SU-DHL-6 (cell line): Measurements from ENCODE around the gene INSC.

Experiments used
- H2AFZ ChIP-seq: fragments of 200-600 bp; sonication (generic); 2 replicates; pipeline ENCODE4 v1.6.1; 2014; ENCODE audit warnings: low read depth, mild to moderate bottlenecking, moderate library complexity, mixed read lengths, antibody characterized with exemption, low read length; ENCODE audit not compliant: severe bottlenecking
- H3F3A ChIP-seq: fragments of 200-600 bp; shearing (Covaris generic); 2 replicates; pipeline ENCODE4 v1.6.0; 2016; ENCODE audit warnings: antibody characterized with exemption, mild to moderate bottlenecking; ENCODE audit not compliant: insufficient read depth
- H3K27ac ChIP-seq: fragments of 200-600 bp; sonication (generic); 2 replicates; pipeline ENCODE4 v1.5.1; 2016; ENCODE audit warnings: low read depth, mild to moderate bottlenecking, low read length, moderate library complexity, mixed read lengths
- H3K27me3 ChIP-seq: fragments of 200-600 bp; sonication (generic), shearing (Covaris generic); 2 replicates; pipeline ENCODE4 v1.6.0; 2014; ENCODE audit warnings: mild to moderate bottlenecking, low read length
- H3K36me3 ChIP-seq: fragments of 200-600 bp; sonication (generic); 2 replicates; pipeline ENCODE4 v1.6.1; 2014; ENCODE audit warnings: mild to moderate bottlenecking, low read length, mixed read lengths
- H3K4me2 ChIP-seq: fragments of 300-600, 200-600 bp; shearing (Covaris generic), sonication (generic); 2 replicates; pipeline ENCODE4 v1.6.0; 2014; ENCODE audit warnings: low read length, low read depth, mild to moderate bottlenecking; ENCODE audit not compliant: poor library complexity, severe bottlenecking
- H3K4me3 ChIP-seq: fragments of 200-600 bp; sonication (generic); 2 replicates; pipeline ENCODE4 v1.5.1; 2014; ENCODE audit warnings: antibody characterized with exemption, low read length, mild to moderate bottlenecking, mixed read lengths; ENCODE audit not compliant: insufficient read depth, poor library complexity, severe bottlenecking
- H3K79me2 ChIP-seq: fragments of 200-600 bp; sonication (generic); 2 replicates; pipeline ENCODE4 v1.6.1; 2014; ENCODE audit warnings: mild to moderate bottlenecking, low read length, moderate library complexity; ENCODE audit not compliant: insufficient read depth
- H3K9ac ChIP-seq: fragments of 200-600 bp; sonication (generic); 2 replicates; pipeline ENCODE4 v1.7.0; 2014; ENCODE audit warnings: mild to moderate bottlenecking, low read length
- H3K9me2 ChIP-seq: fragments of 200-600 bp; sonication (generic); replicated peaks from 2 replicates; pipeline ENCODE4 v1.6.1; 2014; ENCODE audit warnings: low read length; ENCODE audit not compliant: insufficient read depth
- H3K9me3 ChIP-seq: fragments of 200-600 bp; sonication (generic); 2 replicates; pipeline ENCODE4 v1.6.1; 2014; ENCODE audit warnings: low read length, mixed read lengths; ENCODE audit not compliant: insufficient read depth
- H4K20me1 ChIP-seq: fragments of 200-600 bp; sonication (generic); 2 replicates; pipeline ENCODE4 v1.6.1; 2014; ENCODE audit warnings: low read depth, mild to moderate bottlenecking, antibody characterized with exemption, low read length, moderate library complexity, mixed read lengths
- CTCF ChIP-seq: fragments of 200-600 bp; sonication (generic); IDR thresholded peaks from one replicate; pipeline ENCODE4 v1.5.1; 2017; ENCODE audit warnings: antibody characterized with exemption, mild to moderate bottlenecking, low read length, moderate library complexity; ENCODE audit not compliant: insufficient read depth, poor library complexity, severe bottlenecking
- EZH2phosphoT487 ChIP-seq: fragments of 200-600 bp; sonication (generic), shearing (Covaris generic); conservative IDR thresholded peaks from 2 replicates; pipeline ENCODE4 v1.6.1; 2018; ENCODE audit warnings: mild to moderate bottlenecking, antibody characterized with exemption, low read length, moderate library complexity, mixed read lengths

INSC gene

DNA sequence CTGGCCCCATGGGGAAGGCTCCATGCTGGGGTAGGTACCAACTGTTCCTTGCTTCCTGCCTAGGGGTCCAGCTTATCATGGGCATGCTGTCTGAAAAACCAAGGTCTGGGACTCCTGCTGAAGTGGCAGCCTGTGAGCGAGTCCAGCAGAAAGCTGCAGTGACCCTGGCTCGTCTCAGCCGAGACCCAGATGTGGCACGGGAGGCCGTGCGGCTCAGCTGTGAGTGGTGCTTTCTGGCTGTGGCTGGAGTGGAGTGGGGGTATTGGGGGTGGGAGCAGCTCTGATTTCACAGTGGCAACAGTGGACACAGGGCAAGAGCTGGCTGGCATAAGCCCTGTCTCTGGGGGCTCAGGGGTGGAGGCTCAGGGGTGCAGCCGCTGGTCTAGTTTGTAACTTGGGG, 124.1 kb downstream of the INSC start:
- no peak overlapping the region for H3K9ac ChIP-seq
- no peaks in the 10 kb centered on the region for H3K79me2 ChIP-seq
- H3F3A ChIP-seq, result no peaks in the 10 kb centered on the region
- no peaks in the 10 kb centered on the region for H3K27me3 ChIP-seq
- H3K9me3 ChIP-seq, result no peaks in the 10 kb centered on the region
- TF ChIP-seq CTCF, result no peak
- TF ChIP-seq EZH2phosphoT487, result no peak
- H3K9me2 ChIP-seq, result no peaks in the 10 kb centered on the region
- H3K4me2 ChIP-seq, result no peak overlapping the region
- H2AFZ ChIP-seq, result no peak overlapping the region
- H3K36me3 ChIP-seq, result no peaks in the 10 kb centered on the region
- no peak overlapping the region for H3K27ac ChIP-seq
- no peak overlapping the region for H3K4me3 ChIP-seq
- no peaks in the 10 kb centered on the region for H4K20me1 ChIP-seq

DNA sequence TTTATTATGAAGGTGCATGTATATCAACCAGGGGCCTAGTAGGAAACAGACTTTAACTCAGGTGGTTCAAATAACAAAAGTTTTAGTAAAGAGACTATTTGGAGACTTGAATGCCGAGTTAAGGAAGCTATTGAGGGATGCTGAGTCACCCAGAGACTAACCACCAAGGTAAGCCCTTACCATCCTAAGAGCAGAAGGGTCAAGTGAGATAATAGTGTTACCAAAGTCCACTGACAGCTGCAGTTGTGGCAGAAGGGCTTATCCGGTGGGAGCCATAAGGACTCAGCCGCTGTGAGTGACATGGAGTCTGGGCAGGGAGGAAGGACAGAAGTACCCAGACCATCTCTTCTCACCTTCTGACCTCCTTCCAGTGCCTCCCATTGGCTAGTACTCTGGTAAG, 134.0 kb downstream of the INSC start:
- H2AFZ ChIP-seq, result no peak overlapping the region
- no peaks in the 10 kb centered on the region for H4K20me1 ChIP-seq
- no peaks in the 10 kb centered on the region for H3K79me2 ChIP-seq
- H3K4me2 ChIP-seq, result no peak overlapping the region
- H3K4me3 ChIP-seq, result no peak overlapping the region
- H3F3A ChIP-seq, result no peaks in the 10 kb centered on the region
- no peaks in the 10 kb centered on the region for H3K27me3 ChIP-seq
- H3K36me3 ChIP-seq, result no peaks in the 10 kb centered on the region
- no peak for TF ChIP-seq CTCF
- TF ChIP-seq EZH2phosphoT487, result no peak
- H3K9ac ChIP-seq, result no peak overlapping the region
- H3K9me2 ChIP-seq, result no peaks in the 10 kb centered on the region
- no peaks in the 10 kb centered on the region for H3K9me3 ChIP-seq
- no peak overlapping the region for H3K27ac ChIP-seq

DNA sequence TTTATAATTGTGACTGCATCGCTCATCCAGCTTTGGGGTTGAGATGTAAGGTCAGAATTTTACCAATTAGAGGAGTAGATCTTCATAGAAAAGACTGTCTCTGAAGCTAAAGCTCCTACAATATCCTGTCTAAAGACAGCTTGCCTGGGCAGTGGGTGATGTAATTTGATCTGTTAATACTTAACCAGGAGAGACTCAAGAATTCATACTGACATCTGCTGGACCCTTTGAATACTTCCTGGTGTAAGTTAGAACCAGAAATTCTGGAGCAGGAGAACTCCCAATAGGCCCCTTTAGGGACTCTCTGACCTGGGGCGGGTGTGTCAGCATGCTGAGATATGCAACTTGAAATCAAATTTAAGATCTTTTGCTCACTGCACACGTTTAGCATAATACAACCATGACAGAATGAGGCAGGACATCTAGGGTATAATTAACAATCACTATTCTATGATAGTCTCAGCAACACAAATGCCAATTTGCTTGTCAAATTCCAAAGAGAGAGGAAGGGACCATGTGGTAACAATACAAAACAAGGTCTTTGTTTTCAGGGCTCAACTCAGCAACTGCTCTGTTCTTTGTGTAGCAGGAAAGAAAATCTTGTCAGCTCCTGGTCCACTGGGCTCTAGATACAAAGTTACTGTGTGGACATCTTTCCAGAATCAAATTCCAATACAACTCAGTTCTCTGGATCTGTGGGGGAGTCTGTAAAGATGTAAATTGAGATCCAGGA, 143.9 kb downstream of the INSC start:
- Histone ChIP-seq H4K20me1 (no peaks in the 10 kb centered on the region), H3K9me3 (no peaks in the 10 kb centered on the region), H3K4me3 (no peak overlapping the region), H2AFZ (no peak overlapping the region), H3K9ac (no peak overlapping the region), H3K27ac (no peak overlapping the region), H3F3A (no peaks in the 10 kb centered on the region), H3K27me3 (no peaks in the 10 kb centered on the region), H3K9me2 (no peaks in the 10 kb centered on the region), H3K79me2 (no peaks in the 10 kb centered on the region), H3K4me2 (no peak overlapping the region), H3K36me3 (no peaks in the 10 kb centered on the region)
- TF ChIP-seq EZH2phosphoT487 (no peak), CTCF (no peak)
